ENCODE results near the gene CCDC7.

- TF ChIP-seq CTCF (IDR thresholded peaks at IDR 0.05), result no peak
- TF ChIP-seq SIN3A (IDR thresholded peaks at IDR 0.05; ENCODE audit: borderline replicate concordance, insufficient read depth, low read depth, low read length), result no peak
- no peak for TF ChIP-seq REST (IDR thresholded peaks at IDR 0.05; ENCODE audit: insufficient read depth in 1 of 2, low read depth in 2 of 2, low read length in 1 of 2)
- no peak for TF ChIP-seq POLR2AphosphoS5 (IDR thresholded peaks at IDR 0.05; ENCODE audit: low read depth, low read length)
- no peak for TF ChIP-seq TCF7L2 (IDR thresholded peaks at IDR 0.05; ENCODE audit: low read depth, low read length)
Observed at GRCh38 chr10:32687116-32687515, 241.2 kb downstream of the CCDC7 start.
